Hepatocyte (in vitro differentiated cells): ENCODE data around the gene PCDHGC3.

Source experiments
- EZH2phosphoT487 ChIP-seq: fragments of 200-600 bp; sonication (generic); IDR thresholded peaks from one replicate; pipeline ENCODE4 v1.6.1; 2018; ENCODE audit warnings: antibody characterized with exemption, mild to moderate bottlenecking, low read depth, moderate library complexity; ENCODE audit not compliant: unreplicated experiment, severe bottlenecking
- TF ChIP-seq, protein P1 (sequence below): fragments of 200-600 bp; sonication (generic); IDR thresholded peaks from 2 replicates; pipeline ENCODE4 v1.5.1; 2016; ENCODE audit warnings: antibody characterized with exemption, mild to moderate bottlenecking; ENCODE audit not compliant: poor library complexity

DNA sequence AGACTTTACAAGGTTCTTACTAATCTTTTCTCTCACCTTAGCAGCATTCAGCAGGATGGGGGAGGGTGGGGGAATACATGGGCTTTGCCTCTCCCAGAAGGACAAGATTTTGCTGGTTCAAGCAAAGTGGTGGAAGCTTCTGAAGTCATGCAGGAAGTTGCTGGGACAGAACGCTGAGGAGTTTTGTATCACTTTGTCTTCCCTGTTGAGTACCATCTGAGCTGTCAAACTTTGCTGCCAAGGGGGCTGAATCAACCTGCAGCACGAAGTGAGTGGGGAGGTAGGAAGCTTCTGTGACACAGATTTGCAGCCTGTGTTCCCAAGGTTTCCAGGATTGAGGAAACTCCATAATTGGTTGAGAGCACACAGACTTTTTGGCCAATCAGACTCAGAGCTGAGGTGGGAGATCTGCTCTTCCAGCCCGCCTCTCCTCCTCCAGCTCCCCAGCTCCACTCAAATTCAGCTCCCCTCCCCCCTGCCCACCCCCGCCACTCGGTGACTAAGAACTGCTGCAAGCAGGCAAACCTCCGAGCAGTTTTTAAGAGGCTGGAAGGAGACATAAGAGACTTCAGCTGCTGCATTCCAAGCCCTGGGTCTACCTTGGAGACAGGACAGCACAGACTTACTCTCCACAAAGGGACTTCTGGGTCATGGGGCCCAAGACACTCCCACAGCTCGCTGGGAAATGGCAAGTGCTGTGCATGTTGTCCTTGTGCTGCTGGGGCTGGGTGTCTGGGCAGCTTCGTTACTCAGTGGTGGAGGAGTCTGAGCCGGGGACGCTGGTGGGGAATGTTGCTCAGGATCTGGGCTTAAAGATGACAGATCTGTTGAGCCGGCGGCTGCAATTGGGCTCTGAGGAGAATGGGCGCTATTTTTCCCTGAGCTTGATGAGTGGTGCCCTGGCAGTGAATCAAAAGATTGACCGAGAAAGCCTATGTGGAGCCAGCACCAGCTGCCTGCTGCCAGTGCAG lies 13.1 kb downstream of the PCDHGC3 start, which contains the start of gene PCDHGC5:
- TF ChIP-seq, protein P1, sequence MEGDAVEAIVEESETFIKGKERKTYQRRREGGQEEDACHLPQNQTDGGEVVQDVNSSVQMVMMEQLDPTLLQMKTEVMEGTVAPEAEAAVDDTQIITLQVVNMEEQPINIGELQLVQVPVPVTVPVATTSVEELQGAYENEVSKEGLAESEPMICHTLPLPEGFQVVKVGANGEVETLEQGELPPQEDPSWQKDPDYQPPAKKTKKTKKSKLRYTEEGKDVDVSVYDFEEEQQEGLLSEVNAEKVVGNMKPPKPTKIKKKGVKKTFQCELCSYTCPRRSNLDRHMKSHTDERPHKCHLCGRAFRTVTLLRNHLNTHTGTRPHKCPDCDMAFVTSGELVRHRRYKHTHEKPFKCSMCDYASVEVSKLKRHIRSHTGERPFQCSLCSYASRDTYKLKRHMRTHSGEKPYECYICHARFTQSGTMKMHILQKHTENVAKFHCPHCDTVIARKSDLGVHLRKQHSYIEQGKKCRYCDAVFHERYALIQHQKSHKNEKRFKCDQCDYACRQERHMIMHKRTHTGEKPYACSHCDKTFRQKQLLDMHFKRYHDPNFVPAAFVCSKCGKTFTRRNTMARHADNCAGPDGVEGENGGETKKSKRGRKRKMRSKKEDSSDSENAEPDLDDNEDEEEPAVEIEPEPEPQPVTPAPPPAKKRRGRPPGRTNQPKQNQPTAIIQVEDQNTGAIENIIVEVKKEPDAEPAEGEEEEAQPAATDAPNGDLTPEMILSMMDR: no peak
- TF ChIP-seq EZH2phosphoT487: no peak
